Effector CD8-positive, alpha-beta T cell (primary cell): ENCODE data around the gene RABEPK.
A peak's percentile ranks its signal among the peaks of the same experiment; 100 is the strongest.
"Not testable (repeated sequence)": the region's sequence is repeated elsewhere in the genome, so short reads cannot be mapped to it uniquely, and the experiment has no call there.

Experiments
- DNase-seq: peaks from one replicate; lab custom pipeline; 2025; lab: John Stamatoyannopoulos, UW
- total RNA-seq, 4 experiments: gene quantifications; one replicate each; lab custom pipeline; 2026; lab: John Stamatoyannopoulos, UW

The RABEPK gene, protein sequence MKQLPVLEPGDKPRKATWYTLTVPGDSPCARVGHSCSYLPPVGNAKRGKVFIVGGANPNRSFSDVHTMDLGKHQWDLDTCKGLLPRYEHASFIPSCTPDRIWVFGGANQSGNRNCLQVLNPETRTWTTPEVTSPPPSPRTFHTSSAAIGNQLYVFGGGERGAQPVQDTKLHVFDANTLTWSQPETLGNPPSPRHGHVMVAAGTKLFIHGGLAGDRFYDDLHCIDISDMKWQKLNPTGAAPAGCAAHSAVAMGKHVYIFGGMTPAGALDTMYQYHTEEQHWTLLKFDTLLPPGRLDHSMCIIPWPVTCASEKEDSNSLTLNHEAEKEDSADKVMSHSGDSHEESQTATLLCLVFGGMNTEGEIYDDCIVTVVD
- total RNA-seq: 16.5 to 33.5 (median 17.3) reads per million in 4 experiments

DNA sequence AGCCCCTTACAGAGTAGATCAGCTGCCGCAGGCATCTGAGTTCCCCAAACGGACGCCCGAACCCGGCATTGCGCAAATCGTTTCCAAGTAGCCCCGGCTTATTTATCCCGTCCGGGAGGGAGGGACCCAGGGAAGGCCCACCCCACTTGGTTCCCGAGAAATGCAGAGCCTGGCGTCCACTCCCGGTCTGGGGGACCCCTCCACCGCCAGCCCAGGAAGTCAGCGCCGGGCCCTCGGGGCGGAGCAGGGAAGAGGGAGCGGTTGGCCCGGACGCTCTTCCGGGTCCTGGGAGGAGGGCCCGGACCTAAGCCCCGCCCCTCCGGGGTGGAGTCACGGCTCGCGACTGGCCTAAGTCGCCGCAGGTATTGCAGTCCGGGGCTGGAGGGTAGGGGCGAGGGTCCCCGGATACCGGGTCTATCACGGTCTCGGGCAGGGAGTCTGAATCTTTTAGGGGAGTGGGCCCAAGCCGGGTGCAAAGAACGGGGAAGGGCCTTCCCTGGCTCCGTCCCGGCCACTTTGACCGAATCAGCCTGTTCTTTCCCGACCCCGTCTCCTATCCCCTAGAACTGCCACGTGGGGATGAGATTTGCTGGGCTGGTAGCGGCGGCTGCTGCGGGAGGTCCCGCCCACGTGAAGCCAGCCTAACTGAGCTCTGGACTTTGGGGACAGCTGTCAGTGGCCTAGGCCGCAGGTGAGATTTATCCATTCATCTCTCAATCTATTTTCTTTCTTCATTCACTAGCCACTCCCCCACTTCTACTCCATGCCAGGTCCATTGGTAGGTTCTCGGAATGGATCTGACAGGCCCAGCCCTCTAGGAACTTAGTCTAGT lies at the start of gene RABEPK:
TSS of gene RABEPK (plus strand) at position 327 of the 832 bp plus-strand sequence. CDS start 2,472 bp downstream, outside the sequence.
- DNase-seq: peak; percentile 82

DNA sequence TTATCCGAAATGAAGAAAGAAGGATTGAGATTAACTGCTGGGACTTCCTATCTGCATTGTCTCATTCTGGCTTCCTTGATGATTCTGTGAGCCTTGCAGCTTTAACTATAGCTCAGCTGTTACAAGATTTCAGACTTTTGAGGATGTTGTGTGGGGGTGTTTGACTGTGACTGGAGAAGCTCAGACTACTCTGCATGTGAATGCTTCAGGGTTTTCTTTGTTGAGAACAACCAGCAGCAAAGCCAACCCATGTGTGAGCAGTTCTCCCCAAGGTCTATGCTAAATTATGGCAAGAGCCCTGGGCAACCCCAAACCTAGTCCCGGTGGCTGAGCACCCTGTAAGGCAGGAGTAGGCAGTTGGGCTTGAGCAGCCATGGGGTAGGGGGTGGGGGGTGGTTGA lies 48.6 kb upstream of the RABEPK start:
- no peak for DNase-seq

DNA sequence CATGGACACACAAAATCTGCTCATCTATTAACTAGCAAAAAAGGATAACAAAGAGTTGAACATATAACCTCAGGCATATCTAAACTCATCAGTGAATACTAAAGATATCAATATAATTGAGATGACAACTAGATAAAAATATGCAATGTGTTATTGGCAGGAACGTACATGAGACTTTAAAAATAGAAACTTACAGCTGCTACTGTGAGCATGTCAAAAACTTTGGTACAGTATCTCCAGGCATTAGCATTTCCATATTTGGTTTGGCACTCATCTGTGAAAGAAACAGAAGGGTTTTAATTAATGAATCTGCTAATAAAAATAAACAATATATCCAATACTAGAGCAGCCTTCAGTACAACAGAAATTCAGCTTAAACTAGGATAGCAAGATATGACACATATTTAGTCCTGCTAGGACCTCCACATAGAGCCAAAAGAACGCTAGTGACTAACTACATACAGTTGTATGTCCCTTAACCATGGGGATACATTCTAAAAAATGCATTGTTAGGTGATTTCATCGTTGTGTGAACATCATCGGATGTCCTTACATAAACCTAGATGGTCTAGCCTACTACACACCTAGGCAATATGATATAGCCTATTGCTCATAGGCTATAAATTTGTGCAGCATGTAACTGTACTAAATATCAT lies 46.5 kb upstream of the RABEPK start:
- no peak for DNase-seq

DNA sequence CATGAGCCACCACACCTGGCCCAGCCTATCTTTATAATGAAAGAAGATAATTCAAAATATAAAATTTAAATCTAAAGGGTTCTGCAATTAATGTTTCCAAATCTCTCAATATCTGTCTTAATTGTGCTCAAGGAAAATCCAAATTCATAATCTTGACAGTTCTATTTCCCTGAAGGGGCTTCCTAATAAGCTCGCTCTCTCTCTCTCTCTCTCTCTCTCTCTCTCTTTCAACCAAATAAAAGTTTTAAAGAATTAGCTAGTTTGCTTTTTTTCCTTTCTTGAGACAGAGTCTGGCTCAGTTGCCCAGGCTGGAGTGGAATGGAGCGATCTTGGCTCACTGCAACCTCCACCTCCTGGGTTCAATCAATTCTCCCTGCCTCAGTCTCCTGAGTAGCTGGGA lies 43.8 kb upstream of the RABEPK start:
- DNase-seq: no peak

DNA sequence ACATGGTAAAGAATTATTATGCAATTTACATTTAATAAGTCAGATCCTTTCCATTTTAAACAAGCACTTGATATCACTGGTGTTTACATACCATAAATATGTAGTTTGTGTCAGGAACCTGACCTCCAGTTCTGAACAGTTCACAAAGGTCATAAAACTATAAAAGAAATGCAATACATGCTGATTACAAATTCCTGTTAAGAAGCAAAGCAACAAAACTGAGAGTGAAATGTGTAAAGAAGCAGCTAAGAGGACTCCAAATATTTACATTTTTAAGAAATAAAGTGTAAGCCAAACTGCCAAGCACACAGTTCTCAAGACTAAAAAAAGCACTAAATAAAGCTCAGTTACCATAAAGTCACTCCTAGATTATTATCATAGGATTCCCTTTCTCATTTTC lies 39.6 kb upstream of the RABEPK start:
- DNase-seq: no peak

DNA sequence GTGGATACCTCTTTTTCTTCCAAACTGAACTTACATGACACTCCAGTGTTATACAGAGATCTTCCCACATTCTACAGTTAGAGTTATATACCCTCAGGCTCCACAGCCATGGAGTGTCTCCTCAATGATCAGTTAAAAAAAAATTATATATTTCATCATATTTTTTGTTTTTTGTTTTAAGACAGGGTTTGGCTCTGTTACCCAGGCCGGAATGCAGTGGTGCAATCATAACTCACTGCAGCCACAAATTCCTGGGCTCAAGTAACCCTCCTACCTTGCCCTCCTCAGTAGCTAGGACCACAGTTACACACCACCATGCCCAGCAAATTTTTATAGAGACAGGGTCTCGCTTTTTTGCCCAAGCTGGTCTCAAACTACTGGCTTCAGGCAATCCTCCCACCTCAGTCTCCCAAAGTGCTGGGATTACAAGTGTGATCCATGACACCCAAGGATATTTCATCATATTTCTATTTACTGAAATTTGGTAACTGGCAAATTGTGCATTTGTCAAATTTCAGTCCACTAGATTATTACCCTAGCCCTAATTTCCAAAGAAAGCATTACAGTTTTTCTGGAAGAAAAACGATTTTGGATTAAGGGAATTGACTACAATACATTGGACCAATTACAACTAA lies 38.9 kb upstream of the RABEPK start:
- no peak for DNase-seq

DNA sequence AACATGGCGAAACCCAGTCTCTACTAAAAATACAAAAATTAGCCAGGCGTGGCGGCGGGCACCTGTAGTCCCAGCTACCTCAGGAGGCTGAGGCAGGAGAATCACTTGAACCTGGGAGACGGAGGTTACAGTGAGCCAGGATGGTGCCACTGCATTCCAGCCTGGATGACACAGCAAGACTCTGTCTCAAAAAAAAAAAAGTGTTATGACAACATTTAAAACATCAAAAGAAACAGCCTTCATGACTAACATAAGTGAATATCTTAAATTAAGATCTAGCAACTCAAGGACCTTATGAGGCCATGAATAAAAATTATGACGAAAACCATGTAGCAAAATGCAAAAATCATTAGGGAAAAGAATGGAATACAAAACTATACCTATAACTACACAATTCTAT lies 37.5 kb upstream of the RABEPK start:
- not testable (repeated sequence) for DNase-seq

DNA sequence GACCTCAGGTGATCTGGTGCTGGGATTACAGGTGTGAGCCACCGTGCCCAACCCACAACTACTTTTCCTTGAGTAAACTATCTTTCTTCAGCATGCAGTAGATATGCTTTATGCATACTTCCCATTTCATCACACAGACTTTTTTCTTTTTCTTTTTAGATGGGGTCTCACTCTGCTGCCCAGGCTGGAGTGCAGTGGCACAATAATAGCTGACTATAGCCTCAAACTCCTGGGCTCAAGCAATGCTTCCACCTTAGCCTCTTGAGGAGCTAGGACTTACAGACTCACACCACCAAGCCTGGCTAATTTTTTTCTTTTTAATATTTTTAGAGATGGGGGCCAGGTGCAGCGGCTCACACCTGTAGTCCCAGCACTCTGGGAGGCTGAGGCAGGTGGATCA lies 33.6 kb upstream of the RABEPK start:
- DNase-seq: no peak

DNA sequence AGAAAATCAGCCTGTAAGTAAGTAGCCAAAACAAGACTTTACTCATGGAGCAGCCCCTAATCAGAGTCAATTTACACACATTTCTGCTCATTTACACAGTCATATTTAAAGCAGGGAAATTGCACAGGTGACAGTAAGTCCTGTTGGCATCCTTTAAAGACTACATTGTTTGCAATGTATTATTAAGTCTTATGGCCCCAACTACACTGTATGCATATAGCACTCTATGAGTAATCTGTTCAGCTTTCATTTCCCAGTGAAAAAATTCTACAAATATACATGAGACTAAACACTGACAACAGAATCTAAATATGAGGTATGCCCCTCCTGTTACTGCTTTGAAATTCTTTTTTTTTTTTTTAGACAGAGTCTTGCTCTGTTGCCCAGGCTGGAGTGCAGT lies 30.4 kb upstream of the RABEPK start:
- DNase-seq: no peak

DNA sequence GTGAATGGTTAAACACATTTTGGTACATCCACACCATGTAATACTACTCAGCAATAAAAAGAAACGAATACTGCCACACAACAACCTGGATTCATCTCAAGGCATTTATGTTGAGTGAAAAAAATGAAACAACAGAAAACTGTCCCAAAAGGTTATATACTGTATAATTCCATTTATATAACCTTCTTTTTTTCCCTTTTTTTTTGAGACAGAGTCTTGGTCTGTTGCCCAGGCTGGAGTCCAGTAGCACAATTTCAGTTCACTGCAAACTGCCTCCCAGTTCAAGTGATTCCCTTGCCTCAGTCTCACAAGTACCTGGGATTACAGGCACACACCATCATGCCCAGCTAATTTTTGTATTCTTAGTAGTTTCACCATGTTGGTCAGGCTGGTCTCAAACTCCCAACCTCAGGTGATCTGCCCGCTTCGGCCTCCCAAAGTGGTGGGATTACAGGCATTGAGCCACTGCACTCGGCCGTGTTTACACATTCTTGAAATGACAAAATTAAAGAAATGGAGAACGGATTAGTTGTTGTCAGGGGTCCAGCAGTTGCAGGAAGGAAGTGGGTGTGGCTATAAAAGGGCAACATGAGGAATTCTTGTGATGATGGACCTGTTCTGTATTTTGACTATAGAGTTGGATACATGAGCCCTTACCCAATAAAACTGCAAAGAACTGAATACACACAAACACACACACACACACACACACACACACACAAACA lies 28.1 kb upstream of the RABEPK start:
- DNase-seq: no peak

DNA sequence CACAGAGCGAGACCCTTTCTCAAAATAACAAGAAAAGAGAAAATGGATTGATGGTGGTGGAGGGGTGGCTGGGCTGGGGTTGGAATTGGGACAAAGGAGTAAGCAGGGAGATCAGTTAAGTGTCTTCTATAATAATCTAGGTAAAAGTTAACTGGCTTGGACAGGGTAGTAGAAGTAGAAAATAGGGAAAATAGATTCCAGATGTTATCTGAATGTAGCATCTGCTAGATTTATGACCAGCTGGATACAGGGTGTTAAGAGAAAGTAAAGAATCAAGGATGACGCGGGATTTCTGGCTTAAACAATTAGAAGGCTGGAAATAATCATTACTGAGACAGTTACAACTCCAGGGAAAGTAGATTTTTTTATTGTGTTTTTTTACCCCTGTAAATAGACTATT lies 23.7 kb upstream of the RABEPK start:
- no peak for DNase-seq

DNA sequence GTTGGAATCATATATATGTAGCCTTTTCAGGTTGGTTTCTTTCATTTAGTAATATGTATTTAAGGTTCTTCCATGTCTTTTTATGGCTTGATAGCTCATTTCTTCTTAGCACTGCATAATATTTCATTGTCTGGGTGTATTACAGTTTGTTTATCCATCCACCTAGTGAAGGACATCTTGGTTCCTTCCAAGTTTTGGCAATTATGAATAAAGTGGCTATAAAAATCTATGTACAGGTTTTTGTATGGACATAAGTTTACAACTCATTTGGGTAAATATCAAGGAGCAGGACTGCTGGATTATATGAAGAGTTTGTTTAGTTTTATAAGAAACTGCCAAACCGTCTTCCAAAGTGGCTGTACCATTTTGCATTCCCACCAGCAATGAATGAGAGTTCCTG lies 22.5 kb upstream of the RABEPK start:
- DNase-seq: no peak

DNA sequence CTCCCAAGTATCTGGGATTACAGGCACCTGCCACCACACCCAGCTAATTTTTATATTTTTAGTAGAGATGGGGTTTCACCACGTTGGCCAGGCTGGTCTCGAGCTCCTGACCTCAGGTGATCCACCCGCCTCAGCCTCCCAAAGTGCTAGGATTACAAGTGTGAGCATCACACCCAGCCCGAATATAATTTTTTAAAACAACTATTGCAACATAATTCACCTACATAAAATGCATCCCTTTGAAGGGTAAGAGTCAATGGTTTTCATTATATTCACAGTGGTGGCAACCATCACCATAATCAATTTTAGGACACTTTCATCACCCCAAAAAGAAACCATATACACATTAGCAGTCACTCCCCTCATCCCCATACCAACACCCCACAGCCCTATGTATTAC lies 20.6 kb upstream of the RABEPK start:
- not testable (repeated sequence) for DNase-seq

DNA sequence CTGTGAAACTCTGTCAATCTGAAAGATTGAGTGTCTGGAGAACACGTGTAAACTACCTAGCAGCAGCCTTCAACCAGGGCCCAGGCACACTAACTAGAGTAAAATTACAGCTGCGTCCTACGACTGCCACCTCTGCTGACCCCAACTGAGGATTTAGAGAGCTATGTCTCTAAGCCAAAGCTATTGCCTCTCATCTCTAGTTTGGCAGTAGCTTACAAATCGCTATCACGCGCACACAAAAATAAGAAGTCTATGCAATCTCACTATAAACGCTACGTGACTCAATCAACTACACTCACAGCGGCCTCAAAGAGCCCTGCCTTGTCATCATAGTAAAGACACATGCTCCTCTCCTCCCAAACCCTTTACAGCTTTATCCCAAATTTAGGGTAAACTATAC lies 19.5 kb upstream of the RABEPK start:
- DNase-seq: no peak

DNA sequence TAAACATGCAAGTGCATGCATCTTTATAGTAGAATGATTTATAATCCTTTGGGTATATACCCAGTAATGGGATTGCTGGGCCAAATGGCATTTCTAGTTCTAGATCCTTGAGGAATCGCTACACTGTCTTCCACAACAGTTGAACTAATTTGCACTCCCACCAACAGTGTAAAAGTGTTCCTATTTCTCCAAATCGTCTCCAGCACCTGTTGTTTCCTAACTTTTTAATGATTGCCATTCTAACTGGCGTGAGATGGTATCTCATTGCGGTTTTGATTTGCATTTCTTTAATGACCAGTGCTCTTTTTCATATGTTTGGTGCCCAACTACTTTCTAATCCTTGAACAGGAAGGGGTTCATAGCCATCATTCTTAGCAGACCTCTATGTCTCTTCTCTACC lies 18.6 kb upstream of the RABEPK start:
- not testable (repeated sequence) for DNase-seq

DNA sequence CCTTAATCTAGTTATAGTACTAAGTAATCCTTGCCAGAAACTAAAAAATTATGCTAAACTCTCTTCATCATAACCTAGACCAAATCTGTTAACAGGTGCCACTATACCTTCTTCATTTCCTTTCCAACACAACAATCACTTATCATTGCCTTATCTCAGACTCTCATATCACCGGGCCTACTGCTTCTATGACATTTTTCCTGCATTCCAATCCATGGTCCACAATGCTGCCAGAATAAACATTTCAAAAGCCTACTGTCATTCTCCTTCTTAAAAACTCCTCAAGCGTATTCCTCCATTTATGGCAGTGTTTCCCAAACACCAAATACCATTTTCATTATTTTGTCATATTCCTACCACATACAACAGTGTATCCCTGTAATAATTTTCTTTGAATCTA lies 17.3 kb upstream of the RABEPK start:
- no peak for DNase-seq

DNA sequence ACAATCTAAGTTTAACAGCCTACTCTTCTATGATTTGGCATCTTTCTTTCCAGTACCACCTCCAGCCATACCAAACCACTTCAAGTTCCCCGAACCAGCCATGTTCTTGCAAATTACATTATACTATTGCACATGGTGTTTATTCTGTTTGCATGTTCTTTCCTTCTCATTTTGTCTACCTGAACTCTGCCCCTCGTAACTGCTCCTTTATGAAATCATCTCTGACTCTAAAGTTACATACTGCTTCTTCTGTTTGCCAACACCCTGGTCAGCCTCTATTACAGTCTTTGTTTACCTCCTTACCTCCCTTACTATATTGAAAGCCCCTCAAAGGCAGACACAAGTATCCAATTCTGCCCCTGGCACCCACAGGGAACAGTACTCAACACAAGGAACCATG lies 16.8 kb upstream of the RABEPK start:
- no peak for DNase-seq

DNA sequence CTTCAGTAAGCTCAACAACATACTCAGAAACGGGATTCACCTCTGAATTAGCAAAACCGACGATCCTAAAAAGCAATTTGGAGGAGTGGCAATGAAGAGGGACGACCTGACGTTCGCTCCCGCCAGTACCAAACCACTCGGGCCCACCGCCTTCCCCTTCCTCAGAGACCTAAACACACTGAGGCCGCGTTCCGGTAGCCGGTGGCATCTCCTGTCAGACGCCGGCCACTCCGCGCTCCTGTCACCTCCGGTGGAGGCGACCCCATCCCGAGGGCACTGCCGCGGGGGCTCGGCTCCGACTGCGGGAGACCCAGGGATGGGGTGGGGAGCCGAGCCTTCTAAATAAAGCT lies 11.4 kb upstream of the RABEPK start:
- no peak for DNase-seq

DNA sequence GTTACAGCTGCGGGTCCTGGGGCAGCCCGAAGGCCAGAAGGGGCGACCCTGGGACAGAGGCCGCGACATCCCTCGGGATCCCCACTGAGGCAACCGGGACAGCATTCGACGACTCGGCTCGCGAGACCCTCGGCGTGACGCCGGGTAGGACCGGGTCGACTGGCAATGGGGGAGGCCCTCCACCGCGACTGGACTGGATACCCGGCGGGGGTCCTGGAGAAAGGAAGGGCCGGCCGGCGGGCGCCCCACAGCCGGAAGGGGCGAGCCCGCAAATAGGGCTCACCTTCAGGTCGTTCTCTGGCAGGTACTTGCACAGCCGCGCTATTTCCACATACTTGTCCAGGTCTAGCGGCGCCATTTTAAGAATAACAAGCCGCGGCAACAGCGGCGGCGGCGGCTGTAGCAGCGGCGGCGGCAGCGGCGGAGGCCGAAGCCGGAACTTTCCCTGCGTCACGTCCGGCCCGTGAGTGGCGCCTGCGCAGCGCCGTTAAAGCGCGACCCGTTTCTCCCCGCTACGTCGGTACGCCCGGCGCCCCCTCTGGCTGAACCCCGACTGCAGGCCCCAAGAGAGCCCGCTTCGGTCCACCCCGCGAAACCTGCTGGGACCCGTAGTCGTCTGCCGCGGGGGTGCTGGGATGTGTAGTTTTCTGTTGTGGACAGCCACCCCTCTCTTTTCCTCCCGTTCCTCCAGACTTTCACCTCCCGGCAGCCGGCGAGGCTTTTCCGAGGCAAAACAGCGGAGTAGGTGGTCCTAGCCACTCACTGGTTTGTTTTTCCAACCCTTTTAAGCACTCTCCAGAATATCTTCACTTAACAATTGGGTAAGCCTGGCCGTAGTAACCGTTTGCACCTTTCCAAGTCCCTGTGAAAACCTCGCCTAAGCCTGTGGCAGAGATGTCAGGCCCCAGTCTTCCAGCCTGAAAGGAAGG lies 10.7 kb upstream of the RABEPK start, which contains the start of gene PPP6C:
TSS of gene PPP6C (minus strand) at position 443 of the 929 bp plus-strand sequence. CDS start at position 358, 85 bp downstream.
- peak; percentile 93 for DNase-seq

DNA sequence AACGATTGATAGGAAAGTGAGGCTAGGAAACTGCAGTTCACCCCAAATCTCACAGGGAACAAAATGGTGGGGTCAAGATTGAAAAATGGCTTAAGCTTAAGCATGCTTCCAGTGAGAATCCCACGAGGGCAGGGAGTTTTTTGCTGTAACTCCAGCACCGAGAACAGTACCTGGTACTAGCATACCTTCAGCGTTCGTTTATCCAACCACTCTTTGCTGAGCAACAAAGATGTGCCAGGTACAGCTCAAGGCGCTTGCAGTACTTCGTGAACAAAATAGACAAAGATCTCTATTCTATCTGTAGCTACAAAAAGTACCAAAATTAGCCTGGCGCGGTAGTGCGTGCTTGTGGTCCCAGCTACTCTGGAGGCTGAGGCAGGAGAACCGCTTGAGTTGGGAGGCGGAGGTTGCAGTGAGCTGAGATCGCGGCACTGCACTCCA lies 10.0 kb upstream of the RABEPK start:
- no peak for DNase-seq
